ENCODE data around the gene EXOSC5.
"Not testable (repeated sequence)": the region's sequence is repeated elsewhere in the genome, so short reads cannot be mapped to it uniquely, and the experiment has no call there.

The EXOSC5 gene

DNA sequence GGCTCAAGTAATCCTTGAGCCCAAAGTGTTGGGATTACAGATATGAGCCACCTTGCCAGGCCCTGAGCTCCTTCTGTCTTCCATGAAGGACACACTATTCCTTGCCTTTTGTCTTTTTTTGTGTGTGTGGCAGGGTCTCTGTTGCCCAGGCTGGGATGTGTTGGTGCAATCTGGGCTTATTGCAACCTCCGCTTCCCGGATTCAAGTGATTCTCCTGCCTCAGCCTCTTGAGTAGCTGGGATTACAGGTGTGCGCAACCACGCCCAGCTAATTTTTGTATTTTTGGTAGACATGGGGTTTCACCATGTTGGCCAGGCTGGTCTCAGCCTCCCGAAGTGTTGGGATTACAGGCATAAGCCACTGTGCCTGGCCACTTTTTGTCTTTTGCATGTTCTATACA is 11.7 kb upstream of the EXOSC5 start:
- not testable (repeated sequence) for DNase-seq (ENCODE audit: low read depth in 2 of 3, low spot score in 1 of 3)

DNA sequence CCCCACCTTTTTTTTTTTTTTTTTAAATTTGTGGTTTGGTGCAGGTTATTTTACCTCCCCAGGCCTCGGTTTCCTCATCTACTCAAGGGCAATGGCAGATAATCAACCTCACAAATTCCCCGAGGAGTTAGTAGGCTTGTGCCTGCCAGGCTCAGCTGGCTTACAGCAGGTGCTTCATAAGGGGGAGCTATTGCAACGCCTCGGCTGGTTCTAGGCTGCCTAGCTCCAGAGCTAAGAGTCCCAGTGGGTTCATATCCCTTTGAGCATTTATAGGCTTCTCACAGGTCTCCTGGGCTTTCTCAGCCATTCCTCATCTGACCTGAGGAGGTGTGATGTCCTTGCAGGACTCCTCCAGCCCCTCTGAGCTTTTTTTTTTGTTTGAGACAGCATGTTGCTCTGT is 11.1 kb upstream of the EXOSC5 start:
- DNase-seq (ENCODE audit: low read depth in 2 of 3, low spot score in 1 of 3), result no peak

DNA sequence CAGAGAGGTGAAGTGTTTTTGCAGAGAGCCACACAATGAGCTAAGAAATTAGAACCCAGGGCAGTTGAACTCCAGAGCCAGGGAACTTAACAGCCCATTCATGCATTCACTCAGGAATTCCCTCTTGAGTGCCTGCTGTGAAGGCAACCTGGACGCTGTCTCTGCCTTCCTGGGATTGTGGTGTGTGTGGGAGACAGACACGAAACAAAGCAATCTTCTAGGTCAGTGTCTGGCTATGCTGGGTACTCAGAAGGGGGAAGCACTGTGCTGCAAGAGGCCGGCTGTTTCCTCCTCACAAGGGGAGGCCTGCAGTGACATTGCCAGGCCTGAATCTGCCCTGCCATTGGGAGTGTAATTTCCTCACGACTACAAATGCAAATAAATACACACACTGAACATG is 10.1 kb upstream of the EXOSC5 start:
- DNase-seq (ENCODE audit: low read depth in 2 of 3, low spot score in 1 of 3), result no peak

DNA sequence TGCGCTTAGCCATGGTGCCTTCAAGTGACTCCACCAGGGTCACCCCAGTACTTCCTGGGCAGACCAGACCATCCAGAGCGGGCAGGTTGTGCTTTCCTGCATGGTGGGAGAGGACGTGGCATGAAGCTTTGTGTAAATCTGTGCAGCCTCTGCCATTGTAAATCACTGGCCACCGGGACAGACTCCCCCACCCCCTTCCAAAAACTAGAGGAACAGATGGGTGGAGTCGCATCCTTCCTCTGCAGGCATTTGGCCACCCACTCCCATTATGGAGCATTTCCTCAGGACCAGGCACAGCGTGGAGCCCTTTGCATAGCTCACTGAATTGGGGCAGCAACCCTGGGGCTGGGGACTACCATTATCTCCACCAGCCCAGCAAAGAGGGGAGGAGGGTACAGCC is 8.6 kb upstream of the EXOSC5 start:
- DNase-seq (ENCODE audit: low read depth in 2 of 3, low spot score in 1 of 3), result no peak

DNA sequence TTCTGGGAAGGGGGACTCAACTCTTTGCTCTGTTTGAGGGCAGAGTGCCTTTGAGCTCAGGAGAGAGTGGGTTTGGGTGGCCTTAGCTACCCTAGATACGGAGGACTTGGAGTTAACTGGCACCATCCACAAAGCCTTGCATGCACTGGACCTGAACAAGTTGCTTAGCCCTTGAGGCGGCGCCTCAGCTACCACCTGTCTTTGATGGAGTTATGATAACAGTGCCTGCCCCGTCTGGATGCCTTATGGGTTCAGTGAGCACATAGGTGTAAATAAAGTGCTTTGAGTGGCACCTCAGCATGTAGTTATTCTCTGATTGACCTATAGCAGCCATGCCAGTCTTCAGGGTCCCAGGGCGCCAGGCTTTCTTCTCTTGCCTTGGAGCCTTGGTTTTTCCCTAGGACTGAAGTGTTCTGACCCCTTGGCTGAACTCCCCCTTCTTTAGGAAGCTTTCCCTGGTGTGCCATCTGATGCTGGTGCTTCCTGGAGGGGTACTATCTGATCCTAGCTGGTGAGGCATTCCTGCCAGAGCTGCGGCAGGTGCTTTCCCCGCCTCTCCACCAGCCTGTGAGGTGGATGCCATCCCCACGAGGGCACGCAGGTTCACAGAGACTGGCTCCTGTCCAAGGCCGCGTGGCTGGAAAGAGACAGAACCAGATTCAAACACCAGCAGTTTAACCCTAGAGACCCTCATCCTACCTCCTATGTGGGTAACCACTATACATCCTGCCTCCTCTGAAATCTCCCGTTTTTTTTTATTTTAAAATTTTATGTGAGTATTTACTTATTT is 6.2 kb upstream of the EXOSC5 start:
- no peak for DNase-seq (ENCODE audit: low read depth in 2 of 3, low spot score in 1 of 3)

DNA sequence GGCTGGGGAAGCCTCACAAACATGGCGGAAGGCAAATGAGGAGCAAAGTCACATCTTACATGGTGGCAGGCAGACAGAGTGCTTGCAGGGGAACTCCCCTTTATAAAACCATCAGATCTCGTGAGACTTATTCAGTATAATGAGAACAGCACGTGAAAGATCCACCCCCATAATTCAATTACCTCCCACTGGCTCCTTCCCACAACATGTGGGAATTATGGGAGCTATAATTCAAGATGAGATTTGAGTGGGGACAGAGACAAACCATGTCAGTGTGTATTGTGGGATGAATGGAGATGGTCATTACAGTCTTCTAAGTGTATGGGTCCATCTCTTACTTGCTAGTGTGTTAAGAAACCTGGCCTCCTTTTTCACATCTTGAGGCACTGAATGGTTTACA is 4.9 kb upstream of the EXOSC5 start:
- DNase-seq (ENCODE audit: low read depth in 2 of 3, low spot score in 1 of 3), result no peak

DNA sequence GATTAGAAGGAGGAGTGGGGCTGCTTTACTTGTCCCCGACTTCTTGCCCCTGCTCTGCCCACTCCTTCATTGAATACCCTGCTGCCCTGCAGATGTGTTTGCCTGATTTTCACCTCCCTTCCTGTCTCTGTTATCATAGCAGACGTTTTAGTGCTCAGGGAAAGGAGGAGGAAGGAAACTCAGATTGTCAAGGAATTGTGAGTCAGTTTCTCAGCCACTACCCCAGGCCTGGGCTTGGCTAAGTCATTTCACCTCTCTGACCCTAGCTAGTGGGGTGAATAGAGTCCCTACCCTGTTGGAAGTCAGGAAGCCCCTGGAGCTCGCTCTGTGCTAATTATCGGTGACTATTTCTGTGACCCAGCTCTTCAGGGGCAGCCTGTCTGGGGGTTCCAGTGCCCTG is 4.3 kb upstream of the EXOSC5 start:
- no peak for DNase-seq (ENCODE audit: low read depth in 2 of 3, low spot score in 1 of 3)

DNA sequence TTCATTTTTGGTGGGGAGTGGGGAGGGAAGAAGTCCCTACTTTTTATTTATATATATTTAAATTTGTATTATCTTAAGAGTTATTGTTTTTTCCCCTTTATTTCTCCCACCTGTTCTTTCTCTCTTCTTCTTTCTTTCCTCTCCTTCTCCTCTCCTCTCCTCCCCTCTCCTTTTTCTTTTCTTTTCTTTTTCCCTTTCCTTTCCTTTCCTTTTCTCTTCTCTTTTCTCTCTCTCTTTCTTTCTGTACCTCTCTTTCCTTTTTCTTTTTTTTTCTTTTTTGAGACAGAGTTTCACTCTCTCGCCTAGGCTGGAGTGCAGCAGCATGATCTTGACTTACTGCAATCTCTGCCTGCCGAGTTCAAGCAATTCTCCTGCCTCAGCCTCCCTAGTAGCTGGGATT is 2.4 kb upstream of the EXOSC5 start:
- no peak for DNase-seq (ENCODE audit: low read depth in 2 of 3, low spot score in 1 of 3)

DNA sequence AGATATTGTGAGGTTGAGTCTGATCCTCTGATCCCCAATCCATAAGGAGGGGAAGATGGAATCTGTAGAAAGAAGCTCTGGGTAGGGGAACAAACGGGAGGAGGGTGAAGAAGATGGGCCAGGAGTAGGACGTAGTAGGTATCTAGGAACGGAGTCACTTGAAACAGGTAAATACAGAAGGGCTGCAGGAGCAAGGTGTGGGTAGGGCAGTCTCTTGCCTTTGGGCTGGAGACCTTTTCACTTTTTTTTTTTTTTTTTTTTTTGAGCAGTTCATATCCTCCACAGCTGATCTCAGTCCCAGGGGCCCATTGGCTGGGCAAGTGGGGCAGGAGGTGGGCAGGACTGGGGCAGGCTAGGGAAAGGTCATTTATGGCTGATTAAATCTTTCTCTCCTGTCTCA is 1.9 kb upstream of the EXOSC5 start:
- no peak for DNase-seq (ENCODE audit: low read depth in 2 of 3, low spot score in 1 of 3)

DNA sequence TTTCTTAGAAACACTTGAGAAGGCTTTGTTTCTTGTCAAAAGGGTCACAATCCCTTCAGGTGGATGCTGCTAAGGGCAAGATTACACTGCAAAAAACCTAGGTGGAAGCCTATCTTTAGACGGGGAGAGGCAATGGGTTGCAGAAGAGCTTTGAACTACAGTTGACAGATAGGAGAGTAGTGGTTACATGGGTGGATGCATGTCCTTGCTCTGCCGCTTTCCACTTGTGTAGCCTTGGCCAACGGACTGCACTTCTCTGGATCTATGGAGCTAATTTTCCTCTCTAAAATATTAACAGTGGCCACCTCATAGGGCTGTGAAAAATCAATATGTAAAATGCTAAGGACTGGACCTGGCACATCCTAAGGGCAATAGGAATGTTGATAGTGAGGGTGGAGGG is 1.4 kb upstream of the EXOSC5 start:
- no peak for DNase-seq (ENCODE audit: low read depth in 2 of 3, low spot score in 1 of 3)

DNA sequence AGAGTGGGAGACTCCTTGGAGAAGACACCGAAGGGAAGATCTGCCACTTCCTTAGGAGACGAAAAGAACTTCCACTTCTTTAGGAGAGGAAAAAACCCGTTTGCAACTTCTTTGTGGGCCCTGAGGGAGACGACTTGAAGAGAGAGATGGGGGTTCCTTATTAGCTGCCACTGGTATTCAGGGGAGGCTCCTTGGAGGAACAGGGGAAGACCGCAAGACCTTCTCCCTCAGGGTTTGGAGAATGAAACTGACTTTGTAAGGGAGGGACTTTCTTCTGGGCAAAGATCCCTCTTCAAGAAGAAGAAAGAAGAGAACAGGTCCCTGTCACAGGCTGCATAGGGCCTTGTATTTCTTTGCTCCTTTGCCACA is 875 bp upstream of the EXOSC5 start:
- DNase-seq (ENCODE audit: low read depth in 2 of 3, low spot score in 1 of 3), result no peak

DNA sequence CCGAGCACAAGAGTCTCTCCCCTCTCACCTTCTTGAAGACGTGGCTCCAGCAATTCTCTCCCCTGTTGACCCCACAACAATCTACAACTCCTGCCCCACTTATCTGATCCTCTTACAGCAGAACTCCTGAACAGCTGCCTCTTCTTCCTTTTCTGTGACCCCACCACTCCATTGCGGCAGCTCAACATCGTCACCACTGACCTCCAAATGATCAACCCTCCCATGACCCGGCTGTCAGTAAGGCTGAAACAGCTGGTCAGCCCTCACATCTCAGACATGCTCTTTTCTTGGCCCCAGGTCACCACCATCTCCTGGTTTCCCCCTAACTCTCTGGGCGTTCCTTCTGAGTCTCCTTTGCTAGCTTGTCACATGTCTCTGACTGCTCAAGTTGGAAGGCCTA is 1.8 kb downstream of the EXOSC5 start:
- DNase-seq (ENCODE audit: low read depth in 2 of 3, low spot score in 1 of 3), result no peak

DNA sequence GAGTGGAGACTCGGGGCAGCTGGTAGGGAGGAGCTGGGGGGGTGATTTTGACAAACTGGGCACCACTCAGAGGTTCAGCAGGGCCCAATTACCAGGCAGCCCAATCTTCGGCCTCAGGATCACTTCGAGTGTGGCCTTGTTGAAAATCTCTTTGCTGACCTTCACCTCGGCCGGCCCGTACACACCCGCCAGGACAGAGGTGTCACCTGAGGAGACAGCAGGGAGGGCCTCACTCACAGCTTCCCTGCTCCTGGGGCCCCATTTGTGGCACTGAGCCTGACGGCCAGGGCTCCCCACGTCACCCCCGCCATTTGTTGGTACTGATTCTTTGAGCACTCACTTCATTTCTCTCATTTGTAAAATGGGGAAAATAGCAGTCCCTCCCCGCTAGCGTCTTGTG is 4.4 kb downstream of the EXOSC5 start:
- DNase-seq (ENCODE audit: low read depth in 2 of 3, low spot score in 1 of 3), result no peak

DNA sequence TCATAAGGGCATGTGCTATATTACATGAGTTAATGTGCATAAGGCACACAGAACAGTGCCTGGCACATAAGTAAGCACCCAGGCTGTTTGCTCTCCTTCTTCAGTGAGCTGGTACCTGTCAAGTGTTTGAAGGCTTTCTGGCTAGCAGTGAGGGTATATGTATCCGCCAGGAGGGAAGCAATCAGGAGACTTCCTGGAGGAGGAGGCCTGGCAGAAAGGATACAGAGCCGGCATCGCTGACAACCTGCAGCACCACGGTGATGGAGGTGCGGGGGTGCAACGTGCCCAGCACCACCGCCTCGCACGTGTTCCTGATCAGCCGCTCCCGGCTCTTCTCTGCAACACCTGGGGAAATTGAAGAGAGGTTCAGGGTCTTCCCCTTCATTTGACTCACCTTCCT is 5.5 kb downstream of the EXOSC5 start:
- DNase-seq (ENCODE audit: low read depth in 2 of 3, low spot score in 1 of 3), result no peak

DNA sequence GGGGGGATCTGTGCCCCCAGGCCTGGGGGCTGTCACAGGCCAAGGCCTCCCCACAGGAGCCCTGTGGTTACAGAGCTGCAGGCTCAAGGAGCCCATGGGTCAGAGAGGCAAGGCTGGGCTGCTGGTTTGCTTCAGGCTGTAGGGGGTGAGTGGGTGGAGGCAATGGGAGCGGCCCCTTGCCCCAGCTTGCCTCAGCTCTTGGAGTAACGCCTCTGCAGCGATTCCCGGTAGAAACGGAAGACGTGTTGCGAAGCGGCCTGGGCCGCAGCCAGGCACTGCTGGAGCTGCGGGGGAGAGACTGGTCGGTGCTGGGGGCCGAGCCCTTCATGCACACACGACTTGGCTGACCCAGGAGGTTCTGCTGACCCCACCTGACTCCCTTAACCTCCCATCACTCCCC is 10.7 kb downstream of the EXOSC5 start:
- DNase-seq (ENCODE audit: low read depth in 2 of 3, low spot score in 1 of 3), result no peak

DNA sequence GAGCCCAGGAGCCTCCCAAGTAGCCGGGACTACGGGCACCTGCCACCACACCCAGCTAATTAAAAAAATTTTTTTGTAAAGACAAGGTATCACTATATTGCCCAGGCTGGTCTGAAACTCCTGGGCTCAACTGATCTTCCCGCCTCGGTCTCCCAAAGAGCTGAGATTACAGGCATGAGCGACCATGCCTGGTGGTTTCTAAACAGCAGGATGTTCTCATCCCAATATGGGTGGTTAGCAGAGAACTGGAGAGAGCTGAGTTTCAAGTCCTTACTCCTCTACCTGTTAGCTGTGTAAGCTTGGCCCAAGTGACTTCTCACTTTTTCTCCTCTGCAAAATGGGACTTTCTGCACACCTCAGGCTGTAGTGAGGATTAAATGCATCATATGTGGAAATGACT is 12.8 kb downstream of the EXOSC5 start:
- no peak for DNase-seq (ENCODE audit: low read depth in 2 of 3, low spot score in 1 of 3)

DNA sequence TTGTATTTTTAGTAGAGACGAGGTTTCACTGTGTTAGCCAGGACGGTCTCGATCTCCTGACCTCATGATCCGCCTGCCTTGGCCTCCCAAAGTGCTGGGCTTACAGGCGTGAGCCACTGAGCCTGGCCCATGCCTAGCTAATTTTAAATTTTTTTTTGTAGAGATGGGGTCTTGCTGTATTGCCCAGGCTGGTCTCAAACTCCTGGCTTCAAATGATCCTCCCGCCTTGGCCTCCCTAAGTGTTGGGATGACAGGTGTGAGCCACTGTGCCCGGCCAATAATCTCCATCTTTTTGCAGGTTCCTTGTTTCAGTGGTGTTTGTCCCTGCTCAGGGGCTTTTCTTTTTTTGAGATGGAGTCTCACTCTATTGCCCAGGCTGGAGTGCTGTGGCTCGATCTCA is 15.6 kb downstream of the EXOSC5 start:
- DNase-seq (ENCODE audit: low read depth in 2 of 3, low spot score in 1 of 3), result not testable (repeated sequence)

DNA sequence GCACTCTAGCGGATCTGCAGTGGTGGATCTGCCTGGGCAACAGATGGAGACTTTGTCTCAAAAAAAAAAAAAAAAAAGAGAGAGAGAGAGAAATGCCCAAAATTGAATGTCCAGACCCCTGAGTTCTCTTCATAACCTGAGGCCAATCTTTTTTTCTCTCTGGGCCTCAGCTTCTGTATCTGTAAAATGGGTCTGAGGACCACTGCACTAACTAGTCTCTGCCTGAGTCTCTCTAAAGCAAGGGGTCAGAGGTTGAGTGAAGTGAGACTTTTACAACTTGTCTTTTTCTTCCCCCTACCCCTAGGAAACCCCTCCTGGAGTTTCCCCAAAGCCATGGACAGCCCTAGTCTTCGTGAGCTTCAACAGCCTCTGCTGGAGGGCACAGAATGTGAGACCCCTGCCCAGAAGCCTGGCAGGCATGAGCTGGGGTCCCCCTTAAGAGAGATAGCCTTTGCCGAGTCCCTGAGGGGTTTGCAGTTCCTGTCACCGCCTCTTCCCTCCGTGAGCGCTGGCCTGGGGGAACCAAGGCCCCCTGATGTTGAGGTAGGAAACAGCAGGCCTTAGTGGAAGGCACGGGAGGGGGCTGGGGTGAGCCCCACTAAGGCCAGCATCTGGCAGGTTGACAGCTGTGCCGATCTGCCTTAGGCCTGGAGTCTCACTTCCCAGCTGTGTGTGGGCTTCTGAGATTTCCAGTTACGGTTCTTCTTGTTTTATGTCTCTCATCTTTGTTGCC is 19.0 kb downstream of the EXOSC5 start:
- DNase-seq (ENCODE audit: low read depth in 2 of 3, low spot score in 1 of 3), result no peak

DNA sequence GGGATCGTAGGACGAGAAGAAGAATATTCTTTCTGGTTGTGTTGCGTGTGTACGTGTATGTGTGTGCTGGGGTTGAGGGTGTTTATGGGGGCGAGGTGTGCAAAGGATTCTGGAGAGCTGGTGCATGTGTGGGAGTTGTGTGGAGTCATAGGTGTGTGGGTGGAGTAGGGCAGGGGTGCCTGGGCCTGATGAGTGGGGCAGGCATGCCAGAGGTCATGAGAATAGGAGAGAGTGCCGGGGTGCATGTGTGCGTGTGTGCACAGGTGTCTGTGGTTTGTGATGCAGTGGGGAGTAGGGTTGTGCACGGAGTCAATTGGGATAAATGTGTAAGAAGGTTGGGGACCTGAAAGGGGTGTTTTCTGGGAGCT is 20.2 kb downstream of the EXOSC5 start:
- no peak for DNase-seq (ENCODE audit: low read depth in 2 of 3, low spot score in 1 of 3)

DNA sequence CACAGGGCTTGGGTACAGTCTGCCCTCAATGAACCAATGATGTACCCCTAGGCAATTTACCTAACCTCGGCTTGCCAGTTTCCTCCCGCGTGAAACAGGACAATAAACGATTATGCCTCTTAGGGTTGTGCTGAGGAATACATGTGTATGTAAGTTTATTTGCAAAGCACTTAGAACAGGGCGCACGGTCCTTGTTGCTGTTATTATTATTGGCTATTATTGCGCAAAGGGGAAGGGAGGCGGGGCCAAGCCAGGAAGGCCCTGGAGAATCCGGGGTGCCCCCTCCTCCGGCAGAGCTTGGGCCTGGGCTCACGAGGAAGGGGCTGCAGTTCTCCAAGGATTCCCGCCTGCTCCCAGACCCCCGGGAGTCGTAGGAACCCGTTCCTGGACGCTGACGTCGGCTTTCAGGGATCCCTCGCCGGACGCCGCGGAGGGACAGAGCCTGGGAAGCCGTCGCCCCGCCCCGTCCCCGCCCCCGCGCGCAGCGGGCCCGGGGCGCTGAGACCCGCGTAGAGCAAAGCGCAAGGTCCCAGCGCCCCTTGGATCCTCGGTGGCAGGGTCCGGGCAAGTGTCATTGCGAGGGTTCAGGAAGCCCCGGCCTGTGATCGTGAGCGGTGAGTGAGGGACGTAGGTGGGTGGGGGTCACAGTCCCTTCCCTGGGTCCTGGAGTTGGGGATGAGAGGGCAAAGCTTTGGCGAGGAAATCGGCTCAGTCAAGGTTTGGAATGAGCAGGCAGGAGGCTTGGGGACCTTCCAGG is 20.7 kb downstream of the EXOSC5 start, which contains the start of gene TMEM91:
Gene TMEM91 (plus strand): TSS at position 293 of the 757 bp plus-strand sequence. CDS start 1,777 bp downstream, outside the sequence.
- no peak for DNase-seq (ENCODE audit: low read depth in 2 of 3, low spot score in 1 of 3)

DNA sequence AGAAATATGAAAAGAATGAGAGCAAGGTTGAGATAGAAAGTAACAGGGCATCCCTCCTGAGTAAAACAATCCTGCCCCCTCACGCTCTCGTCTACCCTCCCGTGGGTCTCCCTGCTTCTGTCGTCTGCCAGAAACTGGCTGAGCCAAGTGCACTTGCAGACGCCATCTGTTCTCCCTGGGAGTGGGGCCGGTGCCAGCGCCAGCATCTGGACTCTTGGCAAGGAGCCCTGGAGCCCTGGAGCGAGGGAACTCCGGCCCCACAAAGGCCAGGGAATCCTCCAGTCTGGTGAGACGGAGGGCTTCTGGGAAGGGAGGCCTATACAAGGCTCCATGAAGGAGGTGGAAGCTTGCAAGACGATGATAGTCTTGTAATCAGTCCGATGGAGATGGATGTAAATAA is 23.2 kb downstream of the EXOSC5 start:
- no peak for DNase-seq (ENCODE audit: low read depth in 2 of 3, low spot score in 1 of 3)

DNA sequence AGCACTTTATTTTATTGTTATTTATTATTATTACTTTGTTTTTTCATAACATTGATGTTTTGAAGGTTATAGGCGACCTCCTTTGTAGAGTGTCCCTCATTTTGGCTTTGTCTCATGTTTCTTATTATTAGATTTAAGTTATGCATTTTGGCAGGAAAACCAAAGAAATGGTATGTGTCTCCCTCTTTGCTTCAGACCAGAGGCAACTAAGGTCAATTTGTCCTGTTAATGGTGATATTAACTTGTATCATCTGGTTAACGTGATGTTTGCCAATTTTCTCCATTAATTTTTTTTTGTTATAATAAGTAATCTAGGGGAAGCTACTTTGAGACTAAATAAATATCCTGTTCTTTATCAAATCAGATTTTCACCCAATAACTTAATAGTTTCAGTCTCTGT is 24.7 kb downstream of the EXOSC5 start:
- no peak for DNase-seq (ENCODE audit: low read depth in 2 of 3, low spot score in 1 of 3)
